HG03175 (cell line): ENCODE measurements around the gene FBXW9.
"Not testable (repeated sequence)": the region's sequence is repeated elsewhere in the genome, so short reads cannot be mapped to it uniquely, and the experiment has no call there.

Experiments used
- ATAC-seq: cut with Tn5 transposase; IDR thresholded peaks from one replicate; pipeline ENCODE4 v1.9.1; 2021; ENCODE audit warnings: mild to moderate bottlenecking, moderate library complexity; ENCODE audit not compliant: unreplicated experiment

Gene FBXW9

GRCh38 chr19:12681074-12681987, 15.1 kb downstream of the FBXW9 start, which contains the start of gene DHPS:
DHPS (minus strand) TSS chr19:12681880; CDS start chr19:12681766, 114 bp downstream.
- peak; percentile 75 for ATAC-seq

- ATAC-seq: no peak
These were observed 16.4 kb downstream of the FBXW9 start for GRCh38 chr19:12680034-12680433.

GRCh38 chr19:12678039-12678438, 18.4 kb downstream of the FBXW9 start:
- not testable (repeated sequence) for ATAC-seq

- ATAC-seq: no peak
These were observed 19.5 kb downstream of the FBXW9 start for GRCh38 chr19:12676928-12677327.

GRCh38 chr19:12676384-12676792, 20.0 kb downstream of the FBXW9 start:
- no peak for ATAC-seq

- ATAC-seq: no peak
These were observed 20.5 kb downstream of the FBXW9 start for GRCh38 chr19:12675940-12676339.

DNA sequence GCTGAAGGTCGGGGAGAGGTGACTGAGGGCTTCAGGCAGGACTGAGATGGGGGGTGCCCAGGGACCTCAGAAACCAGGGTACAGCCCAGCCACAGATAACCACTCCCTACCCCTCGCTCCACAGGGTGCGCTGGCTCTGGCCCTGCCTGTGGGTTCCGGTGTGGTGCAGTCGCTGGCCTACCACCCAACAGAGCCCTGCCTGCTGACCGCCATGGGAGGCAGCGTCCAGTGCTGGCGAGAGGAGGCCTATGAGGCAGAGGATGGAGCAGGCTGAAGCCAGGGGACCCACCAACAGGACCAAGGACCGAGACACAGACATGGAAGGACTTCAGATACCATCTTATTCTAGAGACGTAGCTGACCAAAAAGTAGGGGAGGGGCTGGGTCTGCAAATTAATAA, 21.0 kb downstream of the FBXW9 start:
- ATAC-seq: no peak

DNA sequence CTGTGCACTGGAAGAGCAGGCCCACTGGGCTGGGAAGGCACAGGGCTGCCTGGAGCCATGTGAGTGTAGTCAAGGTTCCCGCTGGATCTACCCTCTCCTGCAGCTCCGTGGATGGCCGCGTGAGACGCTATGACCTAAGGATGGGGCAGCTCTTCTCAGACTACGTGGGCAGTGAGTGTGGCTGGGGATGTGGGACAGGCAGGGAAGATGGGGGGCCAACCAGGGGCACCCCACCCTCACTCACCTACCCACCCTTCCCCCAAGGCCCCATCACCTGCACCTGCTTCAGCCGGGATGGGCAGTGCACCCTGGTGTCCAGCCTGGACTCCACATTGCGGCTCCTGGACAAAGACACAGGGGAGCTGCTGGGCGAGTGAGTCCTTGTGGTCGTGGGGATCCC, 23.7 kb downstream of the FBXW9 start:
- ATAC-seq: no peak

DNA sequence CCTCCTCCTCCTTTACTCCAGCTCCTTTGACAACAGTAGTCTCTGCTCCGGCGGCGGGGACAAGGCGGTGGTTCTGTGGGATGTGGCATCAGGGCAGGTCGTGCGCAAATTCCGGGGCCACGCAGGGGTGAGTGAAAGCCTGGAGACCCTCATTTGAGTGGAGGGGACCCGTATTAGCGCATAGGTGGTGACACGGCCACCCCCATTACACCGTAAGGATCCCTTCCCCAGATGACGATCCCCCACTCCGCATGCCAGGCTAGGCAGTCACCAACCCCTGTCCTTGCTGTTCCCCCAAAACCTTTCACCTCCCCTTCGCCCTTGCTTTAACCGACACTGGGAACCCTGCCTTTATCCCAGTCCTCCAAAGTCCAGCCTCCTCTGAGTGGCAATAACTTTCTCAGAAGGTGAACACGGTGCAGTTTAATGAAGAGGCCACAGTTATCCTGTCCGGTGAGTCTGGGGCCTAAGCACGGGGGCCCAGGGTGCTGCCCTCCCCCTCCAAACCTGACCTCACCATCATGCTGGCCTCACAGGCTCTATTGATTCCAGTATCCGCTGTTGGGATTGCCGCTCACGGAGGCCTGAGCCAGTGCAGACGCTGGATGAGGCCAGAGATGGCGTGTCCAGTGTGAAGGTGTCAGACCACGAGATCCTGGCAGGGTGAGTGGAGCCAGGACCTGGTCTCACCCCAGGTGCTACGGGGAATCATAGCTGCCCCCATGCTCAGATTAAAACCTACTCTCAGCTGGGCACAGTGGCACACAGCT, 26.1 kb downstream of the FBXW9 start:
- ATAC-seq: no peak

DNA sequence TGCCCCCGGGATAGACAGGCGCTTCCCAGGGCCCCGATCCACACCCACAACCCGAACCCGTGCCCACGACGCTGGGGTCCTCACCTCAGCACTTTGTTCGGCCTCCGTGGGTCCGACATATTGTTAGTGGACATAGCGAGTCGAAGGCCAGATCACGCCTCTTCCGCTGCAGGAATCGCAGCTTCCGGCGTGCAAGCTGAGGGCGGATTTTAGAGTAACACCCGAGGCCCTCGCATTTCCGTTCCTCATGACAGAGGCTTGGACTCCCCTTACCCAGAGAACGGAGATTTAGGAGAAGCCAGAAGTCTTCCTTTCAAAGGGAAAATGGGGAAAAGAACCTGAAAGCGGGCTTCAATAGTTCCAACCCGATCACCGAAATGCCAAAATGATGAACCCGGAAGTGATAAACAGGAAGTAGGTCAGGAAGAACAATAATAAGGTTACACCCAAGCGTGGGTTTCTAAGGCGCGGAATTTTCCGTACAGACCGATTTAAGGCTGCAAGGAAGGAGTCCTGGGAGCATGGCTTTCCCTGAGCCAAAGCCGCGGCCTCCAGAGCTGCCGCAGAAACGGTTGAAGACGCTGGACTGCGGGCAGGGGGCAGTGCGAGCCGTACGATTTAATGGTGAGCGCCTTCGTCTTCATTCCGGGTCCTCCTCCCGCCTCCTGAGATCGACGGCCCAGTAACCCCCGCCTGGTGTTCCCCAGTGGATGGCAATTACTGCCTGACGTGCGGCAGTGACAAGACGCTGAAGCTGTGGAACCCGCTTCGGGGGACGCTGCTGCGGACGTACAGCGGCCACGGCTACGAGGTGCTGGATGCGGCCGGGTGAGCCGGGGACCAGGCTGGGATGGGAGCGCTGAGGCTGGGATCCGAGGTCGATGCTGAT, 26.9 kb downstream of the FBXW9 start:
- no peak for ATAC-seq

GRCh38 chr19:12668932-12669269, 27.5 kb downstream of the FBXW9 start:
- ATAC-seq: no peak

DNA sequence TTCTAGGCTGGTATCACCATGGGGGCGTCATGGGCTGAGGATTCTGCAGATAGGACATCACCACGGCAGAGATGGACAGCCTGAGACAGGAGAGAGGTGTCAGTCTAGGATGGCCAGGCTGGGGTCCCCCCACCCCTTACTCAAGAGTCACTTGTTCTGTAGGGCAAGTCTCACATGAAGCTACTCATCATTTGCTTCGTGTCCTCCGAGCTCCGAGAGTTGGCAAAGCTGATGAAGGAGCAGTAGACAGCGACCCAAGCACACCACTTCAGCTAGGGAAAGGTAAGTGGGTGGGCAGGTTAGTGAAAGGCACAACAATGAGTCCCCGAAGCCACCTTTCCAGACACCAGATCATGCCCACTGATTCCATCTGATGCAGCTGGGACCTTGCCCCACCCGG, 28.1 kb downstream of the FBXW9 start:
- ATAC-seq: no peak

- ATAC-seq: no peak
These were observed 28.6 kb downstream of the FBXW9 start for GRCh38 chr19:12667731-12668302.

DNA sequence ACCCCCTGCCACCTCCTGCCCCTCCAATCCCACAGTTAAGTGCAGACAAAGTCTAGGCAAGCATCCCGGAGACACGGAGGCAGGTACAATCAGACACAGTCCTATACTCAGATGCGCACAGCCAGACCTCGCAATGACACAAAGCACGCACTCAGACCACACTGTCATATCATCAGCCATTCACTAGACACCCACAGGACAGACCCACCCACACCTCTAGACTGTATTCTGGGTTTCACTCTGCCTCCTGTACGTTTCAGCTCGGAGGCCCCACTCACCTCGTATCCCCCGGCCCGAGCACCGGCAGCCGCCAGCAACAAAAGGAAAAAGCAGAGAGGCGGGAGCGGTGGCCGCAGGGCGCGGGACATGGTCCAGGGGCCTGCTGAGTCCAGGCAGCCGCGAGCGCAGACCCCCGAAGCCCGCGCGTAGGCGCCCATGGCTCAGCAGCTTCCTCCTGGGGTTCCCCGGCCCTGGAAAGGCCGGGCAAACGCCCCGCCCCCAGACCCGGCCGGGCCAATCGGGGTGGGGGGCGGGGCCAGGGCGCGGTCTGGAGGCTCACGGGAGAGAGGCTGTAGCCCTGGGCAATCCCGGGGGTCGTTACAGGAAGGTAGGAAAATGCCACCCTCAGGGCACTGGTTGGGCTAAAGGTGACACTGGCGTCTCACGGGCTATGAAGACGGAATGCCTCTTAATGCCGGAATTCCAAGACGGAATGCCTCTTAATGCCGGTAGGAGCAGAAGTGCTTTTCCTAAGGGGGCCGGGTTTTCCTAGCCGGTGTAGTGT, 30.0 kb downstream of the FBXW9 start, which contains the start of the genes MAN2B1 and WDR83:
TSS of gene MAN2B1 (minus strand) at position 478 of the 784 bp plus-strand sequence. CDS start at position 437, 41 bp downstream.
TSS of gene WDR83 (plus strand) at position 543 of the 784 bp plus-strand sequence. CDS start 2,984 bp downstream, outside the sequence.
- peak; percentile 42 for ATAC-seq

- ATAC-seq: no peak
These were observed 30.7 kb downstream of the FBXW9 start for GRCh38 chr19:12665671-12666264.

DNA sequence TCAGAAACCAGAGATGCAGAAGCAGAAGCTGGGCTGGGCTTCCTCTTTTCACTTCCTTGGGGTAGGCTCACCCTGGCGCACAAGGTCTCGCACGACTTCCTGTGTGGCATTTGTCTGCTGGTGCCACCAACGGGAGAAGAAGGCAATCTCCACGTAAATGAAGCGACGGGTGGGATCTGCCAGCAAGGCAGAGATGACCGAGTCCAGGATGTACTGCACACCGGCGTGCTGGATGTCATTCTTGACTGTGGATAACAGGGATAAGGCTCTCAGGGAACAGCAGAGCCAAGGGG, 31.2 kb downstream of the FBXW9 start:
- ATAC-seq: peak; percentile 36

- ATAC-seq: no peak
These were observed 31.8 kb downstream of the FBXW9 start for GRCh38 chr19:12664406-12665280.

DNA sequence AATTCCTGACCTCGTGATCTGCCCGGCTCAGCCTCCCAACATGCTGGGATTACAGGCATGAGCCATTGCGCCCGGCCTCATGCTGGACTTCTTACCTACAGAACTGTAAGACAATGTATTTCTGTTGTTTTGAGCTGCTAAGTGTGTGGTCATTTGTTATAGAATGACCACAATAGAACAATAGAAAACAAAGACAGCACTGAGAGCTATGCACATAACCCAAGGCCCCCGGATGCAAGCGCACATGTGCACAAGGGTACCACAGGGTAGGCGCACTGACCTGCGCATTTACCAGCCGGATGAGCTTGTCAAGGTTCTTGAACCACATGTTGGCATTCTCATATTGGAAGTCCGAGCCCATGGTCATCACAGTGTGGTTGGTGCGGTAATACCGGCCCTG, 35.5 kb downstream of the FBXW9 start:
- ATAC-seq: no peak
